NB4 (cell line): ENCODE data around the gene PRR36.
"Not testable (repeated sequence)": the region's sequence is repeated elsewhere in the genome, so short reads cannot be mapped to it uniquely, and the experiment has no call there.

Source experiments
- DNase-seq: peaks from one replicate; pipeline ENCODE4 v3.0.0; 2010; ENCODE audit warnings: low read depth
- H3K4me3 ChIP-seq: one replicate; pipeline ENCODE4 v1.5.1; 2011; ENCODE audit warnings: mild to moderate bottlenecking, low read depth, low read length, moderate library complexity
- CTCF ChIP-seq: IDR thresholded peaks from one replicate; pipeline ENCODE4 v1.5.1; 2012; ENCODE audit warnings: low read depth, low read length
- MAX ChIP-seq: IDR thresholded peaks from 2 replicates; pipeline ENCODE4 v1.6.1; 2011; ENCODE audit warnings: low read depth, low read length
- MYC ChIP-seq: IDR thresholded peaks from 2 replicates; pipeline ENCODE4 v1.6.1; 2011; ENCODE audit warnings: low read depth, low read length
- POLR2A ChIP-seq: IDR thresholded peaks from 2 replicates; pipeline ENCODE4 v1.6.1; 2011; ENCODE audit warnings: mild to moderate bottlenecking; ENCODE audit not compliant: insufficient read length; ENCODE audit errors: extremely low read depth

PRR36 gene

GRCh38 chr19:7919610-7920518, 45.7 kb upstream of the PRR36 start, which contains the start of gene SNAPC2:
Gene SNAPC2 (plus strand): TSS chr19:7920338. CDS start chr19:7920367, 29 bp downstream.
- TF ChIP-seq MYC (peak; percentile 76), POLR2A (peak; percentile 54), MAX (peak; percentile 76), CTCF (no peak)
- DNase-seq = peak; percentile 96
- peak within 1 kb of the TSS; percentile 67 for H3K4me3 ChIP-seq

GRCh38 chr19:7918615-7919421, 44.6 kb upstream of the PRR36 start:
- no peak overlapping the region for H3K4me3 ChIP-seq
- TF ChIP-seq CTCF = no peak
- no peak for TF ChIP-seq POLR2A
- no peak for TF ChIP-seq MYC
- TF ChIP-seq MAX = no peak
- DNase-seq = no peak

GRCh38 chr19:7918062-7918614, 43.9 kb upstream of the PRR36 start:
- DNase-seq, H3K4me3 ChIP-seq: not testable (repeated sequence)

- no peak overlapping the region for H3K4me3 ChIP-seq
- DNase-seq = peak; percentile 81
- TF ChIP-seq CTCF = peak; percentile 57
- TF ChIP-seq POLR2A = no peak
- 0 out of 2 replicates have a peak, but pooled peaks have one; percentile 2 for TF ChIP-seq MAX
- TF ChIP-seq MYC = no peak; the same call in 1 of the 2 replicates
Measured at GRCh38 chr19:7917267-7918061, 43.3 kb upstream of the PRR36 start.

- no peak for DNase-seq
Measured at GRCh38 chr19:7916955-7917266, 42.7 kb upstream of the PRR36 start.

More at GRCh38 chr19:7916955-7917266, 42.7 kb upstream of the PRR36 start:
- no peak overlapping the region for H3K4me3 ChIP-seq
- TF ChIP-seq MYC (no peak), MAX (no peak), POLR2A (no peak), CTCF (no peak)
